GM10248 (cell line): ENCODE results near the gene HSPA1L.
A peak's percentile ranks its signal among the peaks of the same experiment; 100 is the strongest.

Experiments used
- CTCF ChIA-PET: fragments of 300-600 bp; sonication (Branson Sonifier 250); formaldehyde crosslinking; extraction: SDS; loops from one replicate; lab custom pipeline; 2021; ENCODE audit warnings: antibody characterized with exemption; lab: Yijun Ruan, JAX
- POLR2A ChIA-PET: fragments of 350-650 bp; sonication (Branson Sonifier 250); formaldehyde crosslinking; extraction: SDS; loops from one replicate; lab custom pipeline; 2020; ENCODE audit warnings: antibody characterized with exemption; lab: Yijun Ruan, JAX
- DNase-seq: peaks from one replicate; pipeline ENCODE4 v3.0.0; 2012; ENCODE audit errors: extremely low spot score
- TF ChIP-seq, protein P1 (sequence below): IDR thresholded peaks from 2 replicates; pipeline ENCODE4 v1.5.1; 2012; ENCODE audit warnings: mild to moderate bottlenecking, low read depth; ENCODE audit errors: extremely low read depth, missing control alignments, control extremely low read depth

HSPA1L gene

DNA sequence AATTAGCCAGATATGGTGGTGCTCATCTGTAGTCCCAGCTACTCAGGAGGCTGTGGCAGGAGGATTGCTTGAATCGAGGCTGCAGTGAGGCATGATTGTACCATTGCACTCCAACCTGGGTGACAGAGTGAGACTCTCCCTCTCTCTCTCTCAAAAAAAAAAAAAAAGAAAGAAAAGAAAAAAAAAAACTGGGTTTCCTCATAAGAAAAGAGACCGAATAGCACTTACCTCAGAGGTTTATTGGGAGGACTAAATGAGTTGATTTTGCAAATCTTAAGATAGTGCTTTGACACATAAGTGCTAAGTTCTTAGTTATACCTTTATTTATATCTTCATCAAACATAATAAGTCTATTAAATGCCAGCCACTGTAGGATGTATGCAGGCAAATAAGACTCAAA lies 44.2 kb downstream of the HSPA1L start:
- no peak for DNase-seq
- CTCF ChIA-PET, result interaction anchor here (1.0 to 4.0 kb wide), 16 partner anchors 9 to 196 kb away, joined by 3 to 73 read pairs (median 12); partner anchors contain the start of genes CLIC1, DDAH2, LSM2 and MSH5
- TF ChIP-seq, protein P1, sequence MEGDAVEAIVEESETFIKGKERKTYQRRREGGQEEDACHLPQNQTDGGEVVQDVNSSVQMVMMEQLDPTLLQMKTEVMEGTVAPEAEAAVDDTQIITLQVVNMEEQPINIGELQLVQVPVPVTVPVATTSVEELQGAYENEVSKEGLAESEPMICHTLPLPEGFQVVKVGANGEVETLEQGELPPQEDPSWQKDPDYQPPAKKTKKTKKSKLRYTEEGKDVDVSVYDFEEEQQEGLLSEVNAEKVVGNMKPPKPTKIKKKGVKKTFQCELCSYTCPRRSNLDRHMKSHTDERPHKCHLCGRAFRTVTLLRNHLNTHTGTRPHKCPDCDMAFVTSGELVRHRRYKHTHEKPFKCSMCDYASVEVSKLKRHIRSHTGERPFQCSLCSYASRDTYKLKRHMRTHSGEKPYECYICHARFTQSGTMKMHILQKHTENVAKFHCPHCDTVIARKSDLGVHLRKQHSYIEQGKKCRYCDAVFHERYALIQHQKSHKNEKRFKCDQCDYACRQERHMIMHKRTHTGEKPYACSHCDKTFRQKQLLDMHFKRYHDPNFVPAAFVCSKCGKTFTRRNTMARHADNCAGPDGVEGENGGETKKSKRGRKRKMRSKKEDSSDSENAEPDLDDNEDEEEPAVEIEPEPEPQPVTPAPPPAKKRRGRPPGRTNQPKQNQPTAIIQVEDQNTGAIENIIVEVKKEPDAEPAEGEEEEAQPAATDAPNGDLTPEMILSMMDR, result no peak
- POLR2A ChIA-PET, result no interaction called here

DNA sequence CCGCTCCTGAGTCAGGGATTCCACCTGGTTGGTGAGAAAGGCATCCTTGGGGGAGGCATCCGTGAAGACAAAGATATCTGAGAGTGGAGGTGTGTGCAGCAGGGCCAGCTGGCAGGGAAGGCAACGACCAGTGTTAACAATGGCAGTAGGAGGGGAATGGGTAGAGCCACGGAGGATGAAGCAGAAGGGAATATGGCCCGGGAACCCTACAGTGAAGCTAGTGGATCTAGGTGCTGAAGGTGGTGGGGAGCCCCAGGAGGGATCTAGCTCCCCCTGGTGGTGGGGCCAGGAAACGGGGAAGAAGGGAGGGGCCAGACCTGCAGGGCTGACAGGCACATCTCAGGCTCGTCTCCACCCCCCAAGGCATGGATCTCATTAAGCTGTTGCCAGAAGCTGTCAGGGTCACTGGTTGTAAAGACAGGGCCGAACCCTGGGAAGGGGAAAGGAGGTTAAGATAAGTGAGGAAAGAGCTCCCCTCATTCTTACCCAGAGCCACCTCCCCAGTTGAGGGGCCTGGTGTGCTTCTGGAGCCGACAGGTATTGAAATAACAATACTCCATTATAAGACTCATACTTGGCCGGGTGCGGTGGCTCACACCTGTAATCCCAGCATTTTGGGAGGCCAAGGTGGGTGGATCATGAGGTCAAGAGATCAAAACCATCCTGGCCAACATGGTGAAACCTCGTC lies 45.3 kb downstream of the HSPA1L start:
- peak; percentile 92 for DNase-seq
- CTCF ChIA-PET, result interaction anchor here (0.7 to 4.0 kb wide), 41 partner anchors 10 to 228 kb away, joined by 3 to 73 read pairs (median 5); partner anchors contain the start of genes CLIC1, DDAH2, DDX39B and GPANK1
- POLR2A ChIA-PET, result interaction anchor here (0.8 to 1.6 kb wide), 4 partner anchors 11 to 45 kb away, joined by 3 read pairs; partner anchors contain the start of genes HSPA1A, HSPA1L, MSH5 and VARS1
- TF ChIP-seq, protein P1, result peak; percentile 69

DNA sequence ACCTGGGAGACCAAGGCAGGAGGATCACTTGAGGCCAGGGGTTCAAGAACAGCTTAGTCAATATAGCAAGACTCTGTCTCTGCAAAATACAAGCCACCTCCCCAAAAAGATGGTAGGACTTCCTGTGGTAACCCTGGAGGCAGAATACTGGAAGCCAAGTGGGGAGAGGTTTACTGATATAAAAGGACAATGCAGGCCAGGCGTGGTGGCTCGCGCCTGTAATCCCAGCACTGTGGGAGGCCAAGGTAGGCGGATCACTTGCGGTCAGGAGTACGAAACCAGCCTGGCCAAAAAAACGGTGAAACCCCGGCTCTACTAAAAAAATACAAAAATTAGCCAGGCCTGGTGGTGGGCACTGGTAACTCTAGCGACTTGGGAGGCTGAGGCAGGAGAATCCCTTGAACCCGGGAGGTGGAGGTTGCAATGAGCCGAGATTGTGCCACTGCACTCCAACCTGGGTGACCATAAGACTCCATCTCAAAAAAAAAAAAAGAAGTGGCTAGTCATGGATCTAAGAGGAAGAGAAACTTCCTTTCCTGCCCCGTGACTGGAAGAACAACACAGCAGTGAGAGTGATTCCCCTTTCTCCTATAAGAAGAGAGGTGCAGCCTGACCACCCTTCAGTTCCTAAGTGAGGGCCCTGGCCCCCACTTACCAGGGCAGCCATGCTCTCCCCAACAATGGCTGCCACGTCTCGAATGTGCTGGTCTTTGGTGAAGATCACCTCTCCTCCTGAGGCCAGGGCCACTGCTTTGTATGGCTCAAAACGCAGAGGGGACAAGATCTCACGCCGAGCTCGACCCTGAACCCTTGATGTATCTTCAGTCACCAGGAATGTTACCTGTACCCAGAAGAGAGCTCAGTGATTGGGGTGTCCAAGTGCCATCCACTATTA lies 46.5 kb downstream of the HSPA1L start:
- TF ChIP-seq, protein P1, result no peak
- DNase-seq, result no peak
- ChIA-PET CTCF (interaction anchor here (1.1 to 4.0 kb wide), 24 partner anchors 9 to 217 kb away, joined by 3 to 73 read pairs (median 8); partner anchors contain the start of genes CLIC1, DDAH2, LSM2 and LY6G6F), POLR2A (interaction anchor here (0.9 to 1.6 kb wide), 2 partner anchors 27 to 29 kb away, joined by 3 read pairs; partner anchors contain the start of genes MSH5 and VARS1)

DNA sequence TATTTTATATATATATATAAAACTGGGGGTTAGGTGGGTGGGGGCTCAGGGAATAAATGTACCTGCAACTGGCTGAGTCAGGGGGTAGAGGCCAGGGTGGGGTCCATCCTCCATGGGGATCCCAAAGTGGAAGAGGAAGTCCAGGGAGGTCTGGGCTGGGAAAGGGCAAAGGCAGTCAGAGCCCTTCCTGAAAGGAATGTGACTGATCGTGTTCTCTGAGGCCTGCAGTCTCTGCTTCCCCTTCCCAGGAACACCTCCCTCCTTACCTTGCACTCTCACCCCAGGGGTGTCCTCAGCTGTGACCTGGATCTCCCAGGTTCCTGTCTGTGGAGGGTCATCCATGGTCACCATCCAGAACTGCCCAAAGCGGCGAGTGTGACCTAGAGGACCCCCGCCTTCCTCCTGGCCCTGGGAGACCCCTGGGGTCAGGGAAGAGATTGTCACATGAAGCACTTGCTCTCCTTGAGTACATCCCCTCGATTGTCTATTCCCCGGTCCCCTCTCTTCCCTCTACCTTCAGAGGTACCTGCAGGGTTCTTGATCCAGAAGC lies 47.9 kb downstream of the HSPA1L start:
- POLR2A ChIA-PET, result no interaction called here
- no peak for DNase-seq
- TF ChIP-seq, protein P1, result no peak
- CTCF ChIA-PET, result no interaction called here

DNA sequence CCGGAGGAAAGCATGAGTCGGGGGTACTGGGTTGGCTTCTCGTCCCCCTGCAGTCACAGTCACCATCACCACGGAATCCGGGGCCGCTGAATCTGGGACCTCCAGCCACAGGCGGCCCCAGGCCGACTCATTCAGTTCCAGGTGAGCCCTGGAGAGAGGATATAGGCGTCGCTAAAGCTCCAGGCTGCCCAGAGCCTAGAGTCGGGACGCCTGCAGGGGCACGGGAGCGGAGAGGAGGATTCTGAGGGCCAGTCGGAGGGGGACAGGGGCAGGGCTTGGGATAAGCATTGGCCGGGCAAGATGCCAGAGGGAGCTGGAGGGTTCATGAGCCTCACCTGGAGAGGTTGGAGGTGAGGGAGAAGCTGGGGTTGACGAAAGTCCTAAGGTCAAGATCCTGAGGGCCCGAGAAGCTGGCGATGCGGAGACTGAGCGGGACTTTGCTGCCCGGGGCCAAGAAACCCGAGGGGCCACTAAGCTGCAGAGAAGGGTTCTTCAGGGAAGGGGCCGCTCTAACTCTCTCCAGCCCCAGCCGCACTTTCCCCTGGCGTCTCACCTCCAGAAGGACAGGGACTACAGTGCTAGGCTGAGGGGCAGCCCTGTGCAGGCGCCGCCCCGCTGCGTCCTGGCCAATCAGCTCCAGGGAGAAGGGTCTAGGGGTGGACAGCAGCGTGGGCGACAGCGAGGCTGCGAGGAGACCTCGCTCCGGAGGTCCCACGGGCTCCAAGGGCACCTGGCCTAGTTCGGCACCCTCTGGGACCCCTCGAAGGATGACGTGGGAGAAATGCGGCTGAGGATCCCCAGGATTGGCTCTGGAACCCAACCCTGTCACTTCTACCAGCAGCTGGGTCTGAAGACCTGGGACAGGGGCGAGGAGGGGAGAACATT lies 48.9 kb downstream of the HSPA1L start:
- CTCF ChIA-PET, result no interaction called here
- POLR2A ChIA-PET, result no interaction called here
- DNase-seq, result no peak
- TF ChIP-seq, protein P1, result no peak

DNA sequence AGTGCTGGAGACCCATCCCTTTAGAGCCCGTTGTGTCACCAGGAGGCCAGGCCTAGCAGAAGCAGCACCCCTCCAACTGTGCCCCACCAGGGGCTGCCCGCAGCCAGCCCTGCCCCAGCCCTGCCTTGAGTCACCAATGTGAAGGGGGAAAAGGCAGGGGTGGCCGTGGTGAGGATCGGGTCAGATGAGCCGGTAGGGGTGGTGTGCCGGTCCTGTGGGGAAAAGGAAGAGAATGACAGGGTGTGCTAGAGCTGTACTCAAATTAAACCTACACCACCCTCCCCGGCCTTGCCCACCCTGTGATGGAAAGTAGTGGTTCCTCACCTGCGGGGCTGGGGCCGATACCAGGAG lies 49.5 kb downstream of the HSPA1L start:
- ChIA-PET POLR2A (no interaction called here), CTCF (no interaction called here)

More for the DNA sequence above, 49.5 kb downstream of the HSPA1L start:
- TF ChIP-seq, protein P1, result no peak
- DNase-seq, result no peak
